ENCODE results near the gene CFAP299. TPM values are rescaled to one million over a fixed set of nuclear protein-coding genes. Genes with fewer than 3 reads are reported as not detected.

CFAP299 gene
- total and polyA plus RNA-seq, 2 of the 13 experiments (the other 11 are each of a cell fraction or from before 2014, with no cell fraction given): not detected

Other genes starting within 250 kb of the CFAP299 start
- not detected in 2 replicates for gene PRDM8, start 138.2 kb upstream of the CFAP299 start, total RNA-seq (2016; rRNA removed; fragmentation: Illumina TruSeq; extraction: Trizol)
- 0.04 and 0.09 TPM in 2 replicates for gene PRDM8, start 138.2 kb upstream of the CFAP299 start, polyA plus RNA-seq (2011; rRNA removed)
- gene FGF5, start 69.1 kb upstream of the CFAP299 start, total RNA-seq (2016; rRNA removed; fragmentation: Illumina TruSeq; extraction: Trizol): not detected in 2 replicates
- gene FGF5, start 69.1 kb upstream of the CFAP299 start, polyA plus RNA-seq (2011; rRNA removed): not detected in 2 replicates

Measured in HepG2 (cell line).